A549 (cell line): ENCODE measurements around the gene SSBP3. TPM values are rescaled to one million over a fixed set of nuclear protein-coding genes. Genes with fewer than 3 reads are reported as not detected.
A peak's percentile ranks its signal among the peaks of the same experiment; 100 is the strongest.

Experiments
- ATAC-seq, 2 experiments: fragments of 200-7000 bp in 1 of 2; fragments of >200 bp in 1 of 2; cut with Nextera tagmentation in 1 of 2; cut with Tn5 transposase in 1 of 2; 3 replicates each; pipeline versions ENCODE4 v1.8.0 to v1.9.1; 2018 to 2020; ENCODE audit warnings: mild to moderate bottlenecking in 1 of 2, moderate library complexity in 1 of 2
- CTCF ChIA-PET: fragments of 300-600 bp; sonication (Branson Sonifier 250); formaldehyde crosslinking; extraction: SDS; loops from one replicate; lab custom pipeline; 2021; ENCODE audit warnings: antibody characterized with exemption, inconsistent platforms; lab: Yijun Ruan, JAX
- POLR2A ChIA-PET: fragments of 350-600 bp; formaldehyde crosslinking; extraction: SDS; loops from one replicate; lab custom pipeline; 2021; ENCODE audit warnings: antibody characterized with exemption, inconsistent platforms; lab: Yijun Ruan, JAX
- DNase-seq, 2 experiments: peaks; one replicate each; pipeline versions ENCODE4 v3.0.0 to v3.0.0-alpha.2; 2011 to 2016; ENCODE audit warnings: low read depth in 1 of 2, low spot score in 1 of 2
- FAIRE-seq: peaks from 2 replicates; lab custom pipeline; 2011; peaks lifted over from hg19 to GRCh38; lab: Jason Lieb, UNC
- H3K27ac ChIP-seq, 2 experiments: fragments of >200 bp; sonication (Bioruptor Twin); formaldehyde crosslinking; 3 replicates each; pipeline ENCODE4 v1.5.1; 2016 to 2017
- H3K4me1 ChIP-seq: fragments of >200 bp; sonication (Bioruptor Twin); formaldehyde crosslinking; 3 replicates; pipeline ENCODE4 v1.6.1; 2016
- H3K4me2 ChIP-seq: fragments of >200 bp; sonication (Bioruptor Twin); formaldehyde crosslinking; 3 replicates; pipeline ENCODE4 v1.6.1; 2016
- H3K4me3 ChIP-seq: fragments of >200 bp; sonication (Bioruptor Twin); formaldehyde crosslinking; 3 replicates; pipeline ENCODE4 v1.5.1; 2016
- H3K9me3 ChIP-seq: fragments of >200 bp; sonication (Bioruptor Twin); formaldehyde crosslinking; 3 replicates; pipeline ENCODE4 v1.6.1; 2016
- BHLHE40 ChIP-seq: IDR thresholded peaks from 2 replicates; pipeline ENCODE4 v1.6.1; 2012; ENCODE audit warnings: low read depth, low read length, inconsistent platforms
- CBX8 ChIP-seq: fragments of 200-600 bp; sonication (generic); IDR thresholded peaks from 2 replicates; pipeline ENCODE4 v1.6.1; 2016
- CHD2 ChIP-seq: fragments of 150-350 bp; IDR thresholded peaks from 2 replicates; pipeline ENCODE4 v1.6.1; 2014; ENCODE audit warnings: low read length; ENCODE audit not compliant: partially characterized antibody
- CHD4 ChIP-seq: fragments of 200-600 bp; sonication (generic); IDR thresholded peaks from 2 replicates; pipeline ENCODE4 v1.6.1; 2016; ENCODE audit warnings: antibody characterized with exemption, mild to moderate bottlenecking, borderline replicate concordance
- EHMT2 ChIP-seq: fragments of 200-600 bp; sonication (generic); IDR thresholded peaks from 2 replicates; pipeline ENCODE4 v1.6.1; 2016; ENCODE audit warnings: antibody characterized with exemption, low read depth, mild to moderate bottlenecking, moderate library complexity
- EP300 ChIP-seq, 2 experiments: fragments of >200 bp; sonication (Bioruptor Twin); formaldehyde crosslinking; IDR thresholded peaks; 2 replicates in 1 of 2; 3 replicates in 1 of 2; pipeline ENCODE4 v1.6.1; 2016 to 2017
- FOSB ChIP-seq: fragments of 250-450 bp; sonication (Bioruptor Pico); IDR thresholded peaks from 2 replicates; pipeline ENCODE4 v1.5.0; 2020; ENCODE audit warnings: mild to moderate bottlenecking, moderate library complexity
- FOSL2 ChIP-seq, 2 experiments: fragments of 450-650 bp in 1 of 2; fragments of >200 bp in 1 of 2; sonication (Bioruptor Twin) in 1 of 2; formaldehyde crosslinking; IDR thresholded peaks; 2 replicates each; pipeline versions ENCODE4 v1.5.0 to v1.6.1; 2016 to 2020; ENCODE audit warnings: mild to moderate bottlenecking in 1 of 2, moderate library complexity in 1 of 2
- KDM5A ChIP-seq: fragments of 200-600 bp; sonication (generic); IDR thresholded peaks from 2 replicates; pipeline ENCODE4 v1.6.1; 2016; ENCODE audit warnings: antibody characterized with exemption, mild to moderate bottlenecking
- MAFK ChIP-seq: fragments of 450-650 bp; IDR thresholded peaks from 2 replicates; pipeline ENCODE4 v1.6.1; 2014; ENCODE audit not compliant: partially characterized antibody
- NFE2L2 ChIP-seq: fragments of 150-350 bp; conservative IDR thresholded peaks from 2 replicates; pipeline ENCODE4 v1.6.1; 2014; ENCODE audit warnings: low read length
- NR3C1 ChIP-seq: fragments of >200 bp; sonication (Bioruptor Twin); formaldehyde crosslinking; IDR thresholded peaks from 3 replicates; pipeline ENCODE4 v1.6.1; 2017
- RCOR1 ChIP-seq: fragments of 150-350 bp; IDR thresholded peaks from 2 replicates; pipeline ENCODE4 v1.6.1; 2014; ENCODE audit warnings: antibody characterized with exemption, low read length, low read depth
- RFX5 ChIP-seq: fragments of 450-650 bp; IDR thresholded peaks from 2 replicates; pipeline ENCODE4 v1.7.1; 2014; ENCODE audit warnings: antibody characterized with exemption, mild to moderate bottlenecking, moderate library complexity
- SREBF2 ChIP-seq: fragments of 450-650 bp; IDR thresholded peaks from 2 replicates; pipeline ENCODE4 v1.6.1; 2014; ENCODE audit warnings: mild to moderate bottlenecking, moderate library complexity
- ZNF302 ChIP-seq: fragments of 250-450 bp; sonication (Bioruptor Pico); IDR thresholded peaks from 2 replicates; pipeline ENCODE4 v1.9.0; 2021; ENCODE audit warnings: inconsistent platforms, mild to moderate bottlenecking, moderate library complexity
- WGBS: methylation state at CpG from one replicate; pipeline ENCODE4 v1.1.6; 2017; ENCODE audit errors: missing lambda C conversion rate; 5-methylcytosine and 5-hydroxymethylcytosine counted together
- polyA plus RNA-seq, 4 experiments: library from polyadenylated mRNA; depleted of rRNA in 3 of 4; stranded (reverse); fragments of >200 nt; fragmentation: RNase III in 1 of 4; extraction: RNeasy Plus Mini Kit Qiagen cat#74134 plus additional on column Dnase treatment in 1 of 4; gene quantifications; 2 replicates in 3 of 4; 3 replicates in 1 of 4; pipeline ENCODE4 v1.2.3, GENCODE V29; 2011 to 2017
- TF ChIP-seq, protein P1 (sequence below): IDR thresholded peaks from 2 replicates; pipeline ENCODE4 v1.6.1; 2012; ENCODE audit warnings: low read depth, borderline replicate concordance
- TF ChIP-seq, protein P2 (sequence below): IDR thresholded peaks from 2 replicates; pipeline ENCODE4 v1.6.1; 2012
- TF ChIP-seq, protein P3 (sequence below): fragments of 250-450 bp; sonication (Bioruptor Pico); IDR thresholded peaks from 2 replicates; pipeline ENCODE4 v1.5.0; 2021; ENCODE audit warnings: mild to moderate bottlenecking, moderate library complexity, borderline replicate concordance

SSBP3 gene
- polyA plus RNA-seq, 2 of the 4 experiments (the other 2 are of a cell fraction) = 7.2 to 9.1 TPM

DNA sequence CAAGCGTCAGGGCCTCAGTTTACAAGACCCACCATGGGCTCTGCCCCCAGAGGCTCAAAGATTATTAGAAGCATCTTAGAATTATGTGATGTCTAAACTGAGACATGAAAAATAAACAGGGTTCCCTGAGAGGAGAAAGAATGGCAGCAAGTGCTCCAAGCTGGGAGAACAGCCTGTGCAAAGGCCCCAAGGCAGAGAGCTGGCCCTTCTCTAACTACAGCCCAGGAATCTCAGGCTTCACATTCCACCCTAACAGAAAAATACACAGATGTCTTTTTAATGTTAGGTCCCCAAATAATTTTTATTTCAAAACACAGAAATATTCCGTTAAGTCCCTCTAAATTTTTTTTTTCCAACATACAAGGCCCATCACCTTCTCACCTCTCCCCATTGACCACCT lies 21.7 kb downstream of the SSBP3 start (continued):
- TF ChIP-seq KDM5A = no peak
- no peak for TF ChIP-seq SREBF2

DNA sequence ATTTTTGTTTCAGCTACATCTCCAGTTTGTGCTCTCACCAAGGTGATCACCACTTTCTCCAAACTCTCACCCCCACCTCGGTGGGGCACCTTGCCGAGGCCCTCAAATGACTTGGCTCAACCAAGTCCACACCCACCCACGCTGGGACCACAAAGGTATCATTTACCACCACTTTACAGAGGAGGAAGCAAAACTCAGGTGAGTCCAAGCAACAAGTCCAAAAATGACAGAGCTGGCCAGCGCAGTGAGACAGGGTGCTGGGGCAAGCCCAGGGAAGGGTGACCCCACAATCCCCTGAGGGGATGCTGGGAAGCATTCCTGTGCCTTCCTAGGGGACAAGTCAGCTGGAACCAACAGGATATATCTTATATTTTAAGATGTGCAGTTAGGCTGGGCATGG lies 24.7 kb downstream of the SSBP3 start:
- no peak overlapping the region for H3K4me3 ChIP-seq
- 74% methylated on average over 4 of the region's 4 CpGs for WGBS
- H3K4me1 ChIP-seq = 0 out of 3 replicates have a peak, but pooled peaks cover 3% of the 10 kb centered on the region
- TF ChIP-seq KDM5A (no peak), RFX5 (no peak), CBX8 (no peak), RCOR1 (no peak), EP300 (IDR thresholded peaks at IDR 0.05) (no peak), FOSL2 (IDR thresholded peaks at IDR 0.05) (no peak), FOSL2 (CRISPR knock-in tag; IDR thresholded peaks at IDR 0.05) (no peak), BHLHE40 (no peak), NR3C1 (no peak), EHMT2 (no peak), CHD4 (no peak), NFE2L2 (no peak), FOSB (CRISPR knock-in tag) (no peak), ZNF302 (no peak), CHD2 (no peak)
- TF ChIP-seq, protein P1, sequence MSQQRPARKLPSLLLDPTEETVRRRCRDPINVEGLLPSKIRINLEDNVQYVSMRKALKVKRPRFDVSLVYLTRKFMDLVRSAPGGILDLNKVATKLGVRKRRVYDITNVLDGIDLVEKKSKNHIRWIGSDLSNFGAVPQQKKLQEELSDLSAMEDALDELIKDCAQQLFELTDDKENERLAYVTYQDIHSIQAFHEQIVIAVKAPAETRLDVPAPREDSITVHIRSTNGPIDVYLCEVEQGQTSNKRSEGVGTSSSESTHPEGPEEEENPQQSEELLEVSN = no peak
- TF ChIP-seq, protein P2, sequence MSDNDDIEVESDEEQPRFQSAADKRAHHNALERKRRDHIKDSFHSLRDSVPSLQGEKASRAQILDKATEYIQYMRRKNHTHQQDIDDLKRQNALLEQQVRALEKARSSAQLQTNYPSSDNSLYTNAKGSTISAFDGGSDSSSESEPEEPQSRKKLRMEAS = no peak
- TF ChIP-seq, protein P3, sequence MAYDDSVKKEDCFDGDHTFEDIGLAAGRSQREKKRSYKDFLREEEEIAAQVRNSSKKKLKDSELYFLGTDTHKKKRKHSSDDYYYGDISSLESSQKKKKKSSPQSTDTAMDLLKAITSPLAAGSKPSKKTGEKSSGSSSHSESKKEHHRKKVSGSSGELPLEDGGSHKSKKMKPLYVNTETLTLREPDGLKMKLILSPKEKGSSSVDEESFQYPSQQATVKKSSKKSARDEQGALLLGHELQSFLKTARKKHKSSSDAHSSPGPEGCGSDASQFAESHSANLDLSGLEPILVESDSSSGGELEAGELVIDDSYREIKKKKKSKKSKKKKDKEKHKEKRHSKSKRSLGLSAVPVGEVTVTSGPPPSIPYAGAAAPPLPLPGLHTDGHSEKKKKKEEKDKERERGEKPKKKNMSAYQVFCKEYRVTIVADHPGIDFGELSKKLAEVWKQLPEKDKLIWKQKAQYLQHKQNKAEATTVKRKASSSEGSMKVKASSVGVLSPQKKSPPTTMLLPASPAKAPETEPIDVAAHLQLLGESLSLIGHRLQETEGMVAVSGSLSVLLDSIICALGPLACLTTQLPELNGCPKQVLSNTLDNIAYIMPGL (CRISPR knock-in tag) = no peak
- TF ChIP-seq, all 56 proteins: peak for 0
- no peak for ATAC-seq
- Histone ChIP-seq H3K9me3 (no peaks in the 10 kb centered on the region), H3K4me2 (no peak overlapping the region), H3K27ac (no peak overlapping the region)
- DNase-seq = no peak
- CTCF ChIA-PET = interaction anchor here (1.2 kb wide), 1 partner anchor 23 kb away, joined by 3 read pairs; no protein-coding TSS in a partner anchor
- FAIRE-seq = no peak
- POLR2A ChIA-PET = no interaction called here

DNA sequence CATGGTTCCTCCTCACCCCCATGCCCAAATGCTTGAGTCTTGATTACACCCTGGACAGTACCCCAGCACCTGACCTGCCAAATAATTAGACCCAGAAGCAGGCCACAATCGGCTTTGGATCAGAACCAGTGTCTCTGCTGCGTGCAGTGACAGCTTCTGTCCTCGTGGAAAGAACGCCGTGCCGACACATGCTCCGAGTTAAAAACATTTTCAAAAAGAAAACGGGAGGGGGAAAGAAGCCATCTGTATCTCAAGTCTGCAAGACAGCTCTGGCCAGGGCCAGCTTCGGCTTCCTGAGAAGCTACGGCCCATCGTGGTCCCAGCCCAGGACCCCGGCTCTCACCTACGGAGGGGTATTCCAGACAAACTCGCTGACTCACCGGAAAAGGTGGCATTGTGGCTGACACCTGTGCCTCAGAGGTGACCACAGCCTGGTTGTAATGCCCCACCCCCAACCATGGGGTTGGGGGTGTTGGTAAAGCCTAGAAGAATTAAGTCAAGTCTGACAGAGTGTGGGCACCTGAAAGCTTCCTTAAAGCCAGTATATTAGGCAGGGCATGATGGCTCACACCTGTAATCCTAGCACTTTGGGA lies 25.8 kb downstream of the SSBP3 start:
- ChIA-PET POLR2A (no interaction called here), CTCF (interaction anchor here (0.6 to 1.2 kb wide), 2 partner anchors 24 to 376 kb away, joined by 3 to 4 read pairs; no protein-coding TSS in a partner anchor)
- 90% methylated on average over 13 of the region's 15 CpGs for WGBS
- TF ChIP-seq MAFK (peak; percentile 21), BHLHE40 (no peak)
- Histone ChIP-seq H3K4me3 (no peak overlapping the region), H3K4me2 (no peak overlapping the region), H3K27ac (no peak overlapping the region), H3K4me1 (0 out of 3 replicates have a peak, but pooled peaks cover 3% of the 10 kb centered on the region), H3K9me3 (no peaks in the 10 kb centered on the region)
- FAIRE-seq (no peak), ATAC-seq (no peak), DNase-seq (no peak)
